GM21737 (cell line): ENCODE data around the gene HSPB2.

Source experiments
- ATAC-seq: cut with Tn5 transposase; IDR thresholded peaks from one replicate; pipeline ENCODE4 v1.9.1; 2021; ENCODE audit warnings: mild to moderate bottlenecking, moderate library complexity; ENCODE audit not compliant: unreplicated experiment

The HSPB2 gene

DNA sequence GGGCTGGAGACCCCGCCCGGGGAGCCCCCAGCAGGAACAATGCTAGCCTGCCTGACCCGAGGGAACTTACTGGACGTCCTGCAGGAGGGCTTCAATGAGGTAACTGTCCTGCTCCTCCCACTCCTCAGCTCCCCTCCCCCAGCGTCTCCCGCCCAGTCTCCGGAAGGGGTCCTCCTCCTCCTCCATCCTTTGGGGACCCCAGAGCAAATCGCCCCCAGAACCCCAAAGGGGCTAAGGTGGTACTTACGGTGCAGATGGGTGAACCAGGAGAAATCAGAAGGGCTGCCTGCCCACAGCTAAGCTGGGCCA, 24.9 kb downstream of the HSPB2 start:
- no peak for ATAC-seq

GRCh38 chr11:111937844-111938243, 25.3 kb downstream of the HSPB2 start:
- no peak for ATAC-seq

GRCh38 chr11:111938687-111939160, 26.2 kb downstream of the HSPB2 start:
- peak; percentile 79 for ATAC-seq

GRCh38 chr11:111939836-111940604, 27.5 kb downstream of the HSPB2 start:
- no peak for ATAC-seq

- no peak for ATAC-seq
Observed at GRCh38 chr11:111941963-111942362, 29.4 kb downstream of the HSPB2 start.

GRCh38 chr11:111942829-111943228, 30.3 kb downstream of the HSPB2 start:
- no peak for ATAC-seq

DNA sequence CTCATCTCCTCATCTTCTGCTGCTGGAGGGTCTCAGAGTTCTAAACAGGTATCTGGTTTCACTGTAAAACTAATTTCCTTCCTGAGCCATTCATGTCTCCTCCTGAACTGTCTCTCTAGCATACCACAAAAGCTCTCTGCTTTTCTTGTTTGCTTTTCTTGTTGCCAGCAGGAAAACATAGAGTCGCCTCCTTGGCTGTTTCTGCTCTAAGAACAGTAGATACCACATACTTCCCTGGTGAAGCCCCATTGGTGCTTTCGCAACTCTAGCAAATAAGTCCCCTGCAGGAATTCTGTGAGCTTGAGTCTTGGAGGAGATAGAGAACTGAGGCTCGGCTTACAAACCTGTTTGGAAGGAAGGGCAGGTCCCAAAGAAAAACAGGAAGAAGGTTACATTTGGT, 31.6 kb downstream of the HSPB2 start:
- ATAC-seq, result no peak

DNA sequence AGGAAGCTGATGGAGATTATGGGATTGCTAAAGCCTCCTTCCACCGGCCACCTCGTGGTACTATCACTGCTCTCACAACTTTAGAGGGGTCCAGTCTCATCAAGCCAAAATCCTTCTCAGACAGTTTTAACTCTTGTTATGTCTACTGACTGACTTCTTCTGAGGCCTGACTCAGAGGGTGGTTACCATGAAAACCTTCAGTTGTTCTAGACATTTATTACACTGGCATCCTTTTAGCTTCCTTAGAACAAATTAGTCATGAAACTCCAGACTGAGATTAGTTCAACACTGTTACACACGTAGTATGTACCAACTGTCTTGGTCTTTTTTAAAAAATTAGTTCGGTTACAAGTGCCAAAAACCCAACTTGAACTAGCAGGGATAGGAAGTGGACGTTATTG, 32.1 kb downstream of the HSPB2 start:
- no peak for ATAC-seq

DNA sequence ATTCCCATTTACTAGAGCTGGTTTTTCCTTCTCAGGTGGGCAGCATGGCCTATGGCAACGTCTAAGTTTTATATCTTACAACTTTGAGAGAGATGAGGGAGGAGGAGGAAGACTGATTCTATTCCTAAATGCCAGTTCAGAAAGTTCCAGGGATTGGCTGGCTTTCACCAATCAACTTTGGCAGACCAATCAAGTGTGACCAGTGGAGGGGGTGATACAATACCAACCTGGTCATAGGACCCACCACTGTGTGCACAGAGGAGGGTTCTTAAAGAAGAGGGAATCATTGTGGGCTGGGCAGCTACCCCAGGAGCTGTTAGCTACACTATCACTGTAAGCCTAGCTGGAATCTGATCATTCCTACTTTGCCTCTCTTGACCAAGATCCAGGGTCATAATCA, 32.7 kb downstream of the HSPB2 start:
- ATAC-seq, result no peak

- no peak for ATAC-seq
Observed at GRCh38 chr11:111946499-111946898, 34.0 kb downstream of the HSPB2 start.

DNA sequence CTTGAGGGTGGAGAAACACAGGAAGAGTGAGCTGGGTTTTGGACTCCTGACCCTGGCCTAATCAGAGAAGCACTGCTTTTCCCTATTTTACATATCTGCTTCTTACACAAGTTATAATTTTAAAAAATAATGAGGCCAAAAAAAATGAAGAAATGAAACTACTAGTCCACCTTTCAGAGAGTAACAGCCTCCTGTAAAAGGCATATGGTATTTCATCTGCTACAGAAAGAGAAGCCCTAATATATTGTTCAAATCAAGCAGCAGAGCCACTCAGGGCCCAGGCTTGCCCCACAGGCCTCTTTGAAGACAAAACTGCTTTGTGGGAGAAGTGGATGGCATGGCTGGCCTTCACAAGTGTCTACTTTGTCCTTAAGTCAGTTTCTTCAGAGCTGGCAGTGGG, 34.6 kb downstream of the HSPB2 start:
- ATAC-seq, result no peak

- ATAC-seq, result no peak
Observed at GRCh38 chr11:111949519-111950426, 37.2 kb downstream of the HSPB2 start.

GRCh38 chr11:111951565-111951964, 39.0 kb downstream of the HSPB2 start:
- no peak for ATAC-seq

DNA sequence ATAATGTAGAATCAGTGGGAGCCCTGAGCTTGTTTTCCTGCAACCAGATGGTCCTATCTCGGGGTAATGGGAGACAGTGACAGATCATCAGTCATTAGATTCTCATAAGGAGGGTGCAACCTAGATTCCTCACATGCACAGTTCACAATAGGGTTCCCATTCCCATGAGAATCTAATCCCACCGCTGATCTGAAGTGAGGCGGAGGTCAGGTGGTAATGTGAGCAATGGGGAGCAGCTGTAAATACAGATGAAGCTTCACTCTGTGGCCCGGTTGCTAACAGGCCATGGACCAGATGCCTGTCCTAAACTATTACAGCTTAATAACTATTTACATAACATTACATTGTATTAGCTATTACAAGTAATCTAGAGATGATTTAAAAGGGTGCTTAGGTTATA, 41.6 kb downstream of the HSPB2 start:
- ATAC-seq, result no peak

DNA sequence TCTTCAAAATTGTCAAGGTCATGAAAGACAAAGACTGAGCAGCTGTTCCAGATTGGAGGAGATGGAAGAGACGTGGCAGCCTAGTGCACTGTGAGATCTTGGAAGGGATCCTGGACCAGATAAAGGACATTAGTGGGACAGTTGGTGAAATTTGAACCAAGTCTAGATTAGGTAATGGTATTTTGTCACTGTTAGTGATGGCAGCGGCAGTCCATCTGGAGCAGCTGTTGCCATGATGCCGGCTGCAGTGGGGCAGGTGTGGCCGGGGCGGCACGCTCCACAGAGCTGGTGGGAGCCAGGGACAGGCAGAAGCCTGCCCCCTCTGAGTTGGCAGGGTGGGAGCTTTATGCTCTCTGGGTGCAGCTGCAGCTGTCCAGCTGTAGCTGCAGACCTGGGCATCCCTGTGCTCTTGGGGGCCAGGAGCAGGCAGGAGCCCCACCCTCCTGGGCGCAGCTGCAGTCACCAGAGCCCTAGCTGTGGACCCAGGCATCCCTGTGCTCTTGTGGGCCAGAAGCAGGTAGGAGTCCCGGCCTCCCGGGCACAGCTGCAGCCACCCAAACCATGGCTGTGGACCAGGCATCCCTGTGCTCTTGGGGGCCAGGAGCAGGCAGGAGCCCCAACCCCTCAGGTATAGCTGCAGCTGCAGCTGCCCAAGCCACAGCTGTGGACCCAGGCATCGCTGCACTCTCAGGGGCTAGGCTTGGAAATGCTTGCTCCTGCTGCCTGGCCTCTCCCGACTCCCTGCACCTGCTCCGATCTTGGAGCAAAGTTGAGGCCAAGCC, 45.3 kb downstream of the HSPB2 start:
- ATAC-seq, result no peak

GRCh38 chr11:111960916-111961315, 48.4 kb downstream of the HSPB2 start:
- no peak for ATAC-seq

- no peak for ATAC-seq
Observed at GRCh38 chr11:111961389-111962300, 49.1 kb downstream of the HSPB2 start.
